Brain microvascular endothelial cell (primary cell): ENCODE data around the gene RNF6.

Experiments used
- DNase-seq: peaks from one replicate; pipeline ENCODE4 v3.0.0-alpha.2; 2020
- H3K27ac ChIP-seq: fragments of 250-450 bp; sonication (Bioruptor Pico); 2 replicates; pipeline ENCODE4 v1.5.1; 2020; ENCODE audit warnings: mild to moderate bottlenecking, moderate library complexity
- H3K27me3 ChIP-seq: fragments of 250-450 bp; sonication (Bioruptor Pico); replicated peaks from 2 replicates; pipeline ENCODE4 v1.5.1; 2020; ENCODE audit warnings: mild to moderate bottlenecking
- H3K36me3 ChIP-seq: fragments of 250-450 bp; sonication (Bioruptor Pico); replicated peaks from 2 replicates; pipeline ENCODE4 v1.5.1; 2020; ENCODE audit warnings: mild to moderate bottlenecking
- H3K4me3 ChIP-seq: 2 replicates; pipeline ENCODE4 v1.5.1; 2011; ENCODE audit warnings: low read depth, mild to moderate bottlenecking, control low read depth, low read length, moderate library complexity
- in situ Hi-C: cut with HindIII; loops from 2 replicates; pipeline ENCODE4 v1.10.0; 2017; ENCODE audit warnings: low sequenced_read_pairs, low pct_ligation_motif_present
- TF ChIP-seq, protein P1 (sequence below): IDR thresholded peaks from 2 replicates; pipeline ENCODE4 v1.5.1; 2011; ENCODE audit warnings: low read depth, mild to moderate bottlenecking, moderate library complexity, low read length, control low read depth, inconsistent platforms; ENCODE audit errors: missing control alignments

The RNF6 gene

DNA sequence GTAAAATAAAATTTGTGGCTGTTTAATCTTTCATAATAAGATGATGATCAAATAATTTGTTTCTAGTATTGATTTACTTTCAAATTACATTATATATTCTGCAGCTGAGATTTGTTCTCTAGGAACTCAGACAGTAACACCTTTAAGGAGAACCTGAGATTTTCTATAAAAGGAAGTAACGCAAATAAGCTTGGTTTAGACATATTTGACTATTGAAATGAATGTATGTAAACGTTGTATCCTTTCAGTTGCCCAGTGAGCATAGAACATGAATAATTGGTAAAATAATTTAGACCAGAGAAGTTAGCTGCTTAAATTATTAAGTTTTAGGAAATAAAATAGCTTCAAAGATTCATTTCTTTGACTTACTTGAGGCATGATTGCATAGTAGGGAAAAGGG, 34.9 kb upstream of the RNF6 start:
- no peak overlapping the region for H3K4me3 ChIP-seq
- H3K27ac ChIP-seq = no peak overlapping the region
- no peak for DNase-seq
- no peaks in the 10 kb centered on the region for H3K36me3 ChIP-seq
- TF ChIP-seq, protein P1, sequence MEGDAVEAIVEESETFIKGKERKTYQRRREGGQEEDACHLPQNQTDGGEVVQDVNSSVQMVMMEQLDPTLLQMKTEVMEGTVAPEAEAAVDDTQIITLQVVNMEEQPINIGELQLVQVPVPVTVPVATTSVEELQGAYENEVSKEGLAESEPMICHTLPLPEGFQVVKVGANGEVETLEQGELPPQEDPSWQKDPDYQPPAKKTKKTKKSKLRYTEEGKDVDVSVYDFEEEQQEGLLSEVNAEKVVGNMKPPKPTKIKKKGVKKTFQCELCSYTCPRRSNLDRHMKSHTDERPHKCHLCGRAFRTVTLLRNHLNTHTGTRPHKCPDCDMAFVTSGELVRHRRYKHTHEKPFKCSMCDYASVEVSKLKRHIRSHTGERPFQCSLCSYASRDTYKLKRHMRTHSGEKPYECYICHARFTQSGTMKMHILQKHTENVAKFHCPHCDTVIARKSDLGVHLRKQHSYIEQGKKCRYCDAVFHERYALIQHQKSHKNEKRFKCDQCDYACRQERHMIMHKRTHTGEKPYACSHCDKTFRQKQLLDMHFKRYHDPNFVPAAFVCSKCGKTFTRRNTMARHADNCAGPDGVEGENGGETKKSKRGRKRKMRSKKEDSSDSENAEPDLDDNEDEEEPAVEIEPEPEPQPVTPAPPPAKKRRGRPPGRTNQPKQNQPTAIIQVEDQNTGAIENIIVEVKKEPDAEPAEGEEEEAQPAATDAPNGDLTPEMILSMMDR = no peak
- in situ Hi-C loops = no loop called here
- no peaks in the 10 kb centered on the region for H3K27me3 ChIP-seq

DNA sequence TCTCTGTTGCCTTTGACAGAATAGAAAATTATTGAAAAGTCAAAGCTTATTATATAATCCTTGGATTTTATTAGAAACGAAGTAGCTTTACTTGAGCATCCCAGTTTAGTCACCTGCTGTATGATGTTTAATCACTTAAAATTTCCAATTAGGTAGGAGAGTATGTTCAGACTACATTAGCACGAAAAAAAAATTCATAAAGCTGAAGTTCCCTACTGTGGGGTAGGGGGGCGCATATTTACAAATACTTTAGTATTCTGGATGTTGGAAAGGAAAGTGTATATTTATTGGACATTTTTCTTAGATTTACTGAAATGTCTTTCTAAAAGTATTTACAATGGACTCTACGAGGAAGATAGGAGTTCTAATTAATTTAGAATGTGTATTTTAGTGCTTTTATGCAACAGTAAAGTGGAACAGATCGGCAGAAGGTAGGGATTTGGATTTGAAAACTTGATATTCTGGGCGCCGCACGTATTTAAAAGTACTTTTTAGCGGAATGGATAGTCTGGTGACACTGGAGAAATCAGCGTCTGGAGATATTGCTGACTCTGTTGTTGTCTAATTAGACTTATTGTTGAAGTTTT, 33.7 kb upstream of the RNF6 start:
- peak overlapping the region; percentile 82 for H3K4me3 ChIP-seq
- in situ Hi-C loops = no loop called here
- H3K27me3 ChIP-seq = no peaks in the 10 kb centered on the region
- no peak for DNase-seq
- TF ChIP-seq, protein P1 = peak; percentile 15
- H3K36me3 ChIP-seq = no peaks in the 10 kb centered on the region
- H3K27ac ChIP-seq = no peak overlapping the region

DNA sequence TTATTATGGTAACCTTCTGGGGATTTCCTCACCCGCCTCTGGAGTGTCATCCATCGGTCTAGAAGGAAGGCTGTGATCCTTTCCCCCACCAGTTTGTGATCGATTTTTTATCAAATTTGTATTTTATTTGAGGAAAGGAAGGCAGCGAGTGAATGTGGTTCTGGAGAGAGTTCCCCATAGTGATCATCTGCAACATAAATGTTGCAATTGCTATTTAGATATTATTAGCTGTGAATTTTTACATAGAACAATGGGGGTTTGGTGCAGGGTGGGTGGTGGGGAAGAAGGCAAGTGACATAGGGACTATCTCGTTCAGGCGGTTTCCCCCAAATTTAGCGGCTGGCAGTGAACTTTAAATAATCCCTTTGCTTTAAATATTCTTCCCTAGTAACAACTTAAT, 33.0 kb upstream of the RNF6 start:
- Histone ChIP-seq H3K4me3 (peak overlapping the region; percentile 82), H3K27ac (no peak overlapping the region), H3K27me3 (no peaks in the 10 kb centered on the region), H3K36me3 (no peaks in the 10 kb centered on the region)
- DNase-seq = no peak
- in situ Hi-C loops = no loop called here
- TF ChIP-seq, protein P1 = no peak

DNA sequence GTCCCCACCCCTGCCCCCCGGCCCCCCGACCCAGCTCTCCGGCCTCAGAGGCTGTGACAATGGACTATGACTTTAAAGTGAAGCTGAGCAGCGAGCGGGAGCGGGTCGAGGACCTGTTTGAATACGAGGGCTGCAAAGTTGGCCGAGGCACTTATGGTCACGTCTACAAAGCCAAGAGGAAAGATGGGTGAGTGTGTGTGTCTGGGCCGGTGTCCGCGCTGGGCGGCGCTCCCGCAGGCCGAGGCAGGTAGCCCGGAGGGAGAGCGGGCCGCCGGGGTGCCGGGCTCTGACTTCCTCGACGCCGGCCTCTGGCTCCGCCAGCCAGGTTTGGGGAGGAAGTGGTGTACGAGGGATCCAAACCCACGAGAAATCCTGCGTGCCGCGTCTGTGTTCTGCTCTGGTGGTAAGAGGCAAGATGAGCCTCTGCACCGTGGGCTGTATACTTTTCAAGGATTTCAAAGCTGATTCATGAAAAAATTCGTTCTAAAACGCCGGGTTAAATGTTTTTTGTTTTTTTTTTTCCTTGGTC, 32.5 kb upstream of the RNF6 start:
- TF ChIP-seq, protein P1 = no peak
- H3K27me3 ChIP-seq = no peaks in the 10 kb centered on the region
- no peaks in the 10 kb centered on the region for H3K36me3 ChIP-seq
- in situ Hi-C loops = no loop called here
- peak; percentile 10 for DNase-seq
- no peak overlapping the region for H3K27ac ChIP-seq
- H3K4me3 ChIP-seq = peak overlapping the region; percentile 82

DNA sequence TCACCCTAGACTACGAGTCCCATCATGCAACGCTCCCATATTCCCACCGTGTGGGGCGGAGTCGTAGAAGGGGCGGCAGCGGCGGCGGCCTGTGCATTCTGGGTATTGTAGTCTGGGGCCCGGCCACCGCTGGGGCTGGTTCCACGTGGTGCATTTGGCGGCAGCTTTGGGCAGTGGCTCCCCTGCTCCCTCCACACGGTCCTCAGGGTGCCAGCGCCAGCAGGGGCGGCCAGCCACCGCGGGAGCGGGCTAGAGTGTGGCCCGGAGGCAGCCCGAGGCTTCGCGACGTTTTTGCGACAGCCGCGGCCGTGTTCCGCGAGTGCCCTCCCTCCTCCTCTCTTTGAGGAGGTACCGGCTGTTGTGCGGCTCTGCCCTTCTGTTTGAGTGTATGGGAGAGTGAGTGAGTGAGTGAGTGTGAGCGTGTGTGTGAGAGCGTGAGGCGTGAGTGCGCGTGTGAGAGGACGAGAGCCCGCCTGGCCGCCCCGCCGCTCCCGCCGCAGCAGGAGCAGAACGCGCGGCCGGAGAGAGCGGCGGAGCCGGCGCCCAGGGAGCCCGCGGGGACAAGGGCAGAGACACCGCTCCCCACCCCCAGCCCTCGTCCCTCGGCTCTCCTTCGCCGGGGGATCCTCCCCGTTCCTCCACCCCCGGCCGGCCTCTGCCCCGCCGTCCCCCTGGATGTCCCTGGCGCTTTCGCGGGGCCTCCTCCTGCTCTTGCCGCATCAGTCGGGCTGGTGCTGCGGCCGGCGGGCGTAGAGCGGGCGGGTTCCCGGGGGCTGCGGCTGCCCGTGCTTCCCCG, 31.9 kb upstream of the RNF6 start, which contains the start of gene CDK8:
Gene CDK8 (plus strand): TSS at position 343 of the 796 bp plus-strand sequence. CDS start 513 bp downstream, outside the sequence.
- DNase-seq = peak; percentile 92
- Histone ChIP-seq H3K27ac (peak within 1 kb of the TSS; percentile 87), H3K36me3 (no peaks in the 10 kb centered on the region), H3K4me3 (peak within 1 kb of the TSS; percentile 82), H3K27me3 (no peaks in the 10 kb centered on the region)
- in situ Hi-C loops = no loop called here
- TF ChIP-seq, protein P1 = no peak
